ENCODE measurements around the gene CNGB1. TPM values are rescaled to one million over a fixed set of nuclear protein-coding genes. Genes with fewer than 3 reads are reported as not detected.
A peak's percentile ranks its signal among the peaks of the same experiment; 100 is the strongest.

CNGB1 gene
- total and polyA plus RNA-seq, 2 of the 13 experiments (the other 11 are each of a cell fraction or from before 2014, with no cell fraction given): 0.02 to 0.15 TPM

DNA sequence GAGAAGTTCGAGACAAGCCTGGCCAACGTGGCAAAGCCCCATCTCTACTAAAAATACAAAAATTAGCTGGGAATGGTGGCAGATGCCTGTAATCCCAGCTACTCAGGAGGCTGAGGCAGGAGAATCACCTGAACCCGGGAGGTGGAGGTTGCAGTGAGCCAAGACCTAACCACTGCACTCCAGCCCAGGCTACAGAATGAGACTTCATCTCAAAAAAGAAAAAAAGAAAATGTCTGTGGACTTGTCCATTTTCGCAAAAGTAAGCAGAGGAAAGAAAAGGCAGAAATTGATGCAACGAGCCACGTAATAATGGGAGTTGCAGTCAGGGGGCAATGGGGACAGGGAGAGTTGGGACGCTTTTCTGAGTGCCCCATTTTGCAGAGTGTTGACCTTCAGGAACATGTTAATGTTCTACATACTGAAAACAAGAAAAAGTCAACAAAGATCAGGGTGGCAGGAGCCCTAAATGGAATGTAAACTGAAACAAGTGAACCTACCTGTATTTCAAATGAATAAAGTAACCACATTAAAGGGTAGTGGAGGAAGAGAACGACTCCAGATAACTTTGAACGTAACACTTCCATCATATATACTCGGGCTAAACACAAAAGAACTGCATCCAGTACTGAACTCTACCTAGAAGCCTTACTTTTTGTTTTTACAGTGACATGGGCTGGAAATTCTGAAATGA is 76.4 kb downstream of the CNGB1 start (continued):
- TF ChIP-seq ZNF687 (CRISPR knock-in tag; IDR thresholded peaks at IDR 0.05) (no peak), REST (IDR thresholded peaks at IDR 0.05; ENCODE audit: borderline replicate concordance in 1 of 2, low read depth in 1 of 2, low read length in 2 of 2) (0 out of 4 replicates have a peak, but pooled peaks of 1 of the 2 experiments have one; percentile 58), POLR2A (IDR thresholded peaks at IDR 0.05; ENCODE audit: insufficient read depth in 1 of 2, low read depth in 2 of 2, low read length in 2 of 2) (peak; percentile 39 to 43; a peak in 1 of 4 replicates), ZNF609 (CRISPR knock-in tag; IDR thresholded peaks at IDR 0.05; ENCODE audit: borderline replicate concordance) (peak; percentile 99), TFDP2 (CRISPR knock-in tag; IDR thresholded peaks at IDR 0.05) (peak; percentile 32; the same call in 1 of the 2 replicates), CC2D1A (CRISPR knock-in tag; IDR thresholded peaks at IDR 0.05) (no peak), ZBED4 (CRISPR knock-in tag; IDR thresholded peaks at IDR 0.05; ENCODE audit: borderline replicate concordance) (peak; percentile 56; the same call in 1 of the 2 replicates), ZNF205 (CRISPR knock-in tag; IDR thresholded peaks at IDR 0.05) (peak; percentile 75; the same call in 1 of the 2 replicates), ATM (IDR thresholded peaks at IDR 0.05; ENCODE audit: borderline replicate concordance) (no peak)

All from HepG2 (cell line).